HG03139 (cell line): ENCODE data around the gene SNAPC2.
"Not testable (repeated sequence)": the region's sequence is repeated elsewhere in the genome, so short reads cannot be mapped to it uniquely, and the experiment has no call there.

ENCODE experiments used
- ATAC-seq: cut with Tn5 transposase; IDR thresholded peaks from one replicate; pipeline ENCODE4 v1.9.1; 2021; ENCODE audit not compliant: unreplicated experiment

SNAPC2 gene

GRCh38 chr19:7888145-7888825 is 31.9 kb upstream of the SNAPC2 start, which contains the start of gene LRRC8E:
LRRC8E (plus strand) TSS chr19:7888510; CDS start chr19:7895604, 7,094 bp downstream.
- no peak for ATAC-seq

- ATAC-seq = no peak
Observed at GRCh38 chr19:7888826-7889217, 31.3 kb upstream of the SNAPC2 start.

- not testable (repeated sequence) for ATAC-seq
Observed at GRCh38 chr19:7893362-7894101, 26.6 kb upstream of the SNAPC2 start.

DNA sequence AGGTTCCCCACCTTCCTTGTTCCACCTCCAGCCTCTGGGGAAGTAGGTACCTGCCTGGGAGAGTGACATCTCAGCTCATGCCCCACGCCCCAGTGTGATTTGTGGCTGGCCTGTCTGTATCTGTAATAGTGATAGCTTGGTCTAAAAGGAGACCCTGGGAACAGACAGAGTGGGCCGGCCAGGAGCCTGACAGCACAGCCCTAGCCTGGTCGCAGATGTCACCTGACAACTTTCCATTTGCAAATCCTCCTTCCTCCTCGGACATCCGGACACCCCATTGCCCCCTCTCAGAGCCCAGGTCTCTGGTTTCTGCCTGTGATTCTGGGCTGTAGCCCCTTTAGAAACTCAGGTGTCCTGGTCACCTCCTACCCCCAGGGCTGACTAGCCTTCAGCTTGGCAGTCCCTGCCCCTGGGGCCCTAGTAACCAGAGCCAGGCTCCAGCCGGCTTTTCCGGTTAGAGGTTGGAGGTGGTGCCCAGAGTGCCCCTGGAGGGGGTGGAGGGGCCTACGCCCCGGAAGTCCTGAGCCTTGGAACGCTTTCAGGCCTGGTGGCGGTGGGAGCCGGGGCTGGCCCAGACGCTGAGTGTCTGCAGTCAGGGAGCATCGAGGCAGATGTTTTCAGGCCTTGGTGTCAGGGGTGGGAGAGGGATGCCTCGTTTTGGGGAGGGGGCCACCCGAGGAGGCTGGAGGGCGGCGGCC is 25.4 kb upstream of the SNAPC2 start:
- ATAC-seq = no peak

DNA sequence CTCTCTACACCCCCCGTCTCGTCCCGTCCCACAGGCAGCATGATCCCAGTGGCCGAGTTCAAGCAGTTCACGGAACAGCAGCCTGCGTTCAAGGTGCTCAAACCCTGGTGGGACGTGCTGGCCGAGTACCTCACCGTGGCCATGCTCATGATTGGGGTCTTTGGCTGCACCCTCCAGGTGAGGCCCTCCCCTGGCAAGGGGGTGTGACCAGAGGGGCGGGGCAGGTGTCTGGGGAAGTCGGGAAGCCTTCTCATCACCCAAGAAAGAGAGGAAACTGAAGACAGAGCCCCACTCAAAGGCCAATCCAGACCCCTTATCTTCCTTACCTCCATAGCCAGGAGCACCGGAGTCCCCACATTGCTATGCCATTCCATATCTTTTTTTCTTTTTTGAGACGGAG is 24.6 kb upstream of the SNAPC2 start:
- ATAC-seq = no peak

DNA sequence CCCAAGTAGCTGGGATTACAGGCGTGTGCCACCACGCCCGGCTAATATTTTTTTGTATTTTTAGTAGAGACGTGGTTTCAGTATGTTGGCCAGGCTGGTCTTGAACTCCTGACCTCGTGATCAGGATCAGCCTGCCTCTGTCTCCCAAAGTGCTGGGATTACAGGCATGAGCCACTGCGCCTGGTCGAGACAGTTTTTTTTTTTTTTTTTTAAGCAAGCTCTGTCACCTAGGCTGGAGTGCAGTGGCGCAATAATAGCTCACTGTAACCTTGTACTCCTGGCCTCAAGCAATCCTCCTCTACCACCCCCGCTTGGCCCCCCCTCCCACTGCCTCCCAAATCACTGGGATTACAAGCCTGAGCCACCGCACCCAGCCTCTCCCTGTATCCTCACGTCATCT is 22.8 kb upstream of the SNAPC2 start:
- ATAC-seq = no peak

- no peak for ATAC-seq
Observed at GRCh38 chr19:7898967-7899366, 21.2 kb upstream of the SNAPC2 start.

GRCh38 chr19:7899751-7900378 is 20.3 kb upstream of the SNAPC2 start:
- ATAC-seq = no peak

- no peak for ATAC-seq
Observed at GRCh38 chr19:7900401-7900870, 19.7 kb upstream of the SNAPC2 start.

GRCh38 chr19:7900931-7901330 is 19.2 kb upstream of the SNAPC2 start:
- no peak for ATAC-seq

DNA sequence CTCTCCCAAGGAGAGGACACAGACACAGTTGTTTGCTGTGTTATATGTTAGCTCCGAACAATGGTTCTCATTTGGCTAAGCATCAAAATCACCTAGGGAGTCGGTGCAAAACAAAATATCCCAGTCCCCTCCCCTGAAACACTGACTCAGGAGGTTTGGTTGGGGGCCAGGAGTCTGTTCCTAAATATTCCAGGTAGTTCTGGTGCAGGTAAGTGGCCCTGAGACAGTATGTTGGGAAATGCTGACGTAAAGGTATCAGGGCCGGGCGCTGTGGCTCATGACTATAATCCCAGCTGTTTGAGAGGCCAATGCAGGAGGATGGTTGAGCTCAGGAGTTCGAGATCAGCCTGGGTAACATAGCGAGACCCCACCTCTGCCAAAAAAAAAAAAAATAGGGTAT is 18.8 kb upstream of the SNAPC2 start:
- ATAC-seq = no peak

GRCh38 chr19:7902796-7903243 is 17.3 kb upstream of the SNAPC2 start:
- no peak for ATAC-seq

DNA sequence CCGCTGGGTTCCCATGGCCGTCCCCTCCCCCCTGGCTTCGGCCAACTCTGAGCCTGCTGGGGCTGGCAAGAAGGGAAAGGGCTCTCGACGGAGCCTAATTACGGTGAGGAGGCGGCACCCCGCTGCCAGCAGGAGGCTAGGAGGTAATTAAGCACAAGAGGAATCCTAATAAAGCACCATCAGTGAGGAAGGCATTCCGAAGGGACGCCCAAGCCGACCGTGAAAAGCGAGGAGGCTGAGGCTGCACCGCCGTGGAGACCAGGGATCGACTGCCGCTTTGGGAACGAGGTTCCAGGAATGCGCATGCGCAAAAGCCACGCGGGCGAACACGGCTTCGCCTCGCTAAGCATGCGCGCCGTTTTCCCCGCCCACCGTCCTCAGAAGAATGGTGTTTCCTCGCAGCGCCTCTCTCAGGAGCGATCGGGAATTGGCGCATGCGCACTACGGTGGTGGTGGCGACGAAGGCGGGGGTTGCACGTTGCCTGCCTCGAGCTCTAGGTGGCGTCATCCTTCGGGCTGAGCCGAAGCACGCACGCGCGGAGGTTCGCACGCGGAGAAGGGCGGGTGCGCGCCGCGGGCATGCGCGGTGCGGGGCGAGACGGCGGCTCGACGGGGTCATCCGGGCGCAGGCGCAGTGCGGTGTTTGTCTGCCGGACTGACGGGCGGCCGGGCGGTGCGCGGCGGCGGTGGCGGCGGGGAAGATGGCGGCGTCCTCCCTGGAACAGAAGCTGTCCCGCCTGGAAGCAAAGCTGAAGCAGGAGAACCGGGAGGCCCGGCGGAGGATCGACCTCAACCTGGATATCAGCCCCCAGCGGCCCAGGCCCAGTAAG is 16.7 kb upstream of the SNAPC2 start, which contains the start of gene MAP2K7:
TSS of gene MAP2K7 (plus strand) at position 634 of the 830 bp plus-strand sequence. CDS start at position 702, 68 bp downstream.
- ATAC-seq = peak; percentile 82

- ATAC-seq = peak; percentile 14
Observed at GRCh38 chr19:7904074-7905020, 15.8 kb upstream of the SNAPC2 start.

DNA sequence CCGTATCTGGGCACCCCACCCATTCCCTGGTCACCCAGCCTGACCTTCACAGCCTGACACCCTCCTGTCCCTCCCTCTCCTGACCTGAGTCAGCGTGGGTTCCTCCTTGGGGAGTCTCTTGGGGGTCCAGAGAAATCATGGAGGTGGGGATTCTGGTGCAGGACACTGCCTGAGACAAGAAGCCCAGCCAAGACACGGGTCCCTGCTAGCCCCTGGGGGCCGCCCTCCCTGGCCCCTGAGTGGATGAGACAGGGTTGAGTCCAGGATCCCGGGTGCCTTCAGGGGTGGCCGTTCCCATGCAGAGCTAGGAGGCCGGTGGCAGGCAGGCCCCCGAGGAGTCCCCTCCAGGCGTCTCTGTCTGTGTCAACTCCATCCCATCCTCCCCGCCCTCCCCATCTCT is 14.9 kb upstream of the SNAPC2 start:
- no peak for ATAC-seq

GRCh38 chr19:7905859-7906258 is 14.3 kb upstream of the SNAPC2 start:
- ATAC-seq = no peak

- ATAC-seq = no peak
Observed at GRCh38 chr19:7907122-7907521, 13.0 kb upstream of the SNAPC2 start.

DNA sequence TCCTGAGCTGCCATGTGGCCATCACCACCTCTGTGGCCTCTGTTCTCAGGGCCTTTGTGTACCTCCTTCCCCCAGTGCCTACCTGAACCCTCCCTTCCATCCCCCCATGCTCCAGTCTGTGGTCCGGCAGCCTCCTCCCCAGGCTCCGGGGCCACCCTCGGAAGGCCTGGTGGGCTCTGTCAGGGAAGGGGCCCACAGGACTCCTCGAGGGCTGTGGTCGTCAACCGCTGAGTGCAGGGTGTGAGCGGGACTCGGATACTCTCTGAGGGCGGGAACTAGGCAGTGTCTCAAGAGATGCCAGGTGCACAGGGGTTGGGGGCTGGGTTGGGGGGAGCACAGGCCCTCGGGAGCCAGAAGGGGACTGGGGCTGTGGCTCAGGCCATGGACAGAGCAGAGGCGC is 12.6 kb upstream of the SNAPC2 start:
- no peak for ATAC-seq

- ATAC-seq = no peak
Observed at GRCh38 chr19:7908078-7908699, 11.9 kb upstream of the SNAPC2 start.
